Kidney epithelial cell (primary cell): Measurements from ENCODE around the gene ANKH. TPM values are rescaled to one million over a fixed set of nuclear protein-coding genes. Genes with fewer than 3 reads are reported as not detected.

ENCODE experiments used
- DNase-seq: peaks from one replicate; pipeline ENCODE4 v3.0.0-alpha.2; 2010; ENCODE audit warnings: low read depth
- H3K27me3 ChIP-seq: 2 replicates; pipeline ENCODE4 v1.6.0; 2011; ENCODE audit warnings: low read length; ENCODE audit not compliant: control insufficient read depth, insufficient read depth
- H3K36me3 ChIP-seq: 2 replicates; pipeline ENCODE4 v1.5.1; 2011; ENCODE audit warnings: low read length; ENCODE audit not compliant: control insufficient read depth, insufficient read depth
- H3K4me3 ChIP-seq: 2 replicates; pipeline ENCODE4 v1.5.1; 2011; ENCODE audit warnings: low read depth, mild to moderate bottlenecking, control low read depth, low read length
- total RNA-seq: library from RNA; depleted of rRNA; stranded (reverse); fragments of >200 nt; gene quantifications from 2 replicates; pipeline ENCODE4 v1.2.3, GENCODE V29; 2015
- TF ChIP-seq, protein P1 (sequence below): IDR thresholded peaks from 2 replicates; pipeline ENCODE4 v1.5.1; 2011; ENCODE audit warnings: mild to moderate bottlenecking, moderate library complexity, low read length, control low read depth, inconsistent platforms; ENCODE audit not compliant: insufficient read depth, poor library complexity, severe bottlenecking

Gene ANKH
- total RNA-seq, 1 donor from 2014 or later, result 15.8 TPM

DNA sequence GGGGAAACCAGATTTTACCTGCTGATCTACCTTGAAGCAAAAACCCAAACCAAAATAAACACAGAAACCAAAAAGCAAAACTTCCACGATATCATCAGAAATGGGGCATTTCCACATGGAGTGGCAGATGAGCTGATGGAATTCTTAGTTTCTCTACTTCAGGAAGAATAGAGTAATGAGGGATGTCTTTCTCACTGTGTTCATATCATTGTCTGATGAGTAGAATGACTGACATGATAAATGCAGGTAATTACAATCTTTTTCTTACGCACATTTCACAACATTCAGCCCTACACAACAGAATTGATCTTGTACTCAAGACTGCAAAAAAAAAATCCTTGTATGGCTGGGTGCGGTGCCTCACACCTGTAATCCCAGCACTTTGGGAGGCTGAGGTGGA, 23.2 kb upstream of the ANKH start:
- Histone ChIP-seq H3K4me3 (no peak overlapping the region), H3K27me3 (no peaks in the 10 kb centered on the region), H3K36me3 (no peaks in the 10 kb centered on the region)
- DNase-seq, result no peak
- TF ChIP-seq, protein P1, sequence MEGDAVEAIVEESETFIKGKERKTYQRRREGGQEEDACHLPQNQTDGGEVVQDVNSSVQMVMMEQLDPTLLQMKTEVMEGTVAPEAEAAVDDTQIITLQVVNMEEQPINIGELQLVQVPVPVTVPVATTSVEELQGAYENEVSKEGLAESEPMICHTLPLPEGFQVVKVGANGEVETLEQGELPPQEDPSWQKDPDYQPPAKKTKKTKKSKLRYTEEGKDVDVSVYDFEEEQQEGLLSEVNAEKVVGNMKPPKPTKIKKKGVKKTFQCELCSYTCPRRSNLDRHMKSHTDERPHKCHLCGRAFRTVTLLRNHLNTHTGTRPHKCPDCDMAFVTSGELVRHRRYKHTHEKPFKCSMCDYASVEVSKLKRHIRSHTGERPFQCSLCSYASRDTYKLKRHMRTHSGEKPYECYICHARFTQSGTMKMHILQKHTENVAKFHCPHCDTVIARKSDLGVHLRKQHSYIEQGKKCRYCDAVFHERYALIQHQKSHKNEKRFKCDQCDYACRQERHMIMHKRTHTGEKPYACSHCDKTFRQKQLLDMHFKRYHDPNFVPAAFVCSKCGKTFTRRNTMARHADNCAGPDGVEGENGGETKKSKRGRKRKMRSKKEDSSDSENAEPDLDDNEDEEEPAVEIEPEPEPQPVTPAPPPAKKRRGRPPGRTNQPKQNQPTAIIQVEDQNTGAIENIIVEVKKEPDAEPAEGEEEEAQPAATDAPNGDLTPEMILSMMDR, result no peak

DNA sequence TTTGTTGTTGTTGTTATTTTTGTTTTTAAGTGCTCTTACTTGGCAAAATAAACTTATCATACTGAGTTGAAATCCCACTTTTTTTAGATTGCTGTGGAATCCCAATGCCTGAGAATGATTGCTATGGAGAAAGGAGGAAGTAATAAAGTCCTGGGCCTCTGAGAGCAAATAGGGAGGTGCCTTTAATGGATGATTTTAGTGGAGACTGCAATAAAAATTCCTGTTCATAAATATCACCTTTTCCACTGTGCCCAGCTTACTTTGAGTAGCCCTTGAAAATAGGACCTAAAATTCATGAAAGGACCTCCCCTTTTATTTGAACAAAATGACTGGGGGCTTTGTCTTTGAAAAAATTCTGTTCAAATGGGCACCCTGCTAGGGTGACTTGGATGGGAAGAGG, 21.8 kb upstream of the ANKH start:
- Histone ChIP-seq H3K4me3 (no peak overlapping the region), H3K27me3 (no peaks in the 10 kb centered on the region), H3K36me3 (no peaks in the 10 kb centered on the region)
- DNase-seq, result no peak
- TF ChIP-seq, protein P1, result no peak

DNA sequence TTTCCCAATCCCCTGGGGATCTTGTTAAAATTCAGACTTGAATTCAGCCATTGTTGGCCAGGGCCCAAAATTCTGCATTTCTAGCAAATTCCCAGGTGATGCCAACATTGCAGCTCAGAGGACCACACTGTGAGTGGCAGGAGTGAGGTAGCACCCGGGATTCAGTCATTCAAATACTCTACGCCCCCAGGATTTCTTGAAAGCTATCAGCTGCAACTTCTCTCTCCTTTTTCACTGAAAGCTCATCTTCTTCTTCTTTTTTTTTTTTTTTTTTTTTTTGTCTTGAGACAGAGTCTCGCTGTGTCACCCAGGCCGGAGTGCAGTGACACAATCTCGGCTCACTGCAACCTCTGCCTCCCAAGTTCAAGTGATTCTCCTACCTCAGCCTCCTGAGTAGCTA, 19.3 kb upstream of the ANKH start:
- H3K4me3 ChIP-seq, result no peak overlapping the region
- TF ChIP-seq, protein P1, result no peak
- H3K36me3 ChIP-seq, result no peaks in the 10 kb centered on the region
- H3K27me3 ChIP-seq, result no peaks in the 10 kb centered on the region
- no peak for DNase-seq

DNA sequence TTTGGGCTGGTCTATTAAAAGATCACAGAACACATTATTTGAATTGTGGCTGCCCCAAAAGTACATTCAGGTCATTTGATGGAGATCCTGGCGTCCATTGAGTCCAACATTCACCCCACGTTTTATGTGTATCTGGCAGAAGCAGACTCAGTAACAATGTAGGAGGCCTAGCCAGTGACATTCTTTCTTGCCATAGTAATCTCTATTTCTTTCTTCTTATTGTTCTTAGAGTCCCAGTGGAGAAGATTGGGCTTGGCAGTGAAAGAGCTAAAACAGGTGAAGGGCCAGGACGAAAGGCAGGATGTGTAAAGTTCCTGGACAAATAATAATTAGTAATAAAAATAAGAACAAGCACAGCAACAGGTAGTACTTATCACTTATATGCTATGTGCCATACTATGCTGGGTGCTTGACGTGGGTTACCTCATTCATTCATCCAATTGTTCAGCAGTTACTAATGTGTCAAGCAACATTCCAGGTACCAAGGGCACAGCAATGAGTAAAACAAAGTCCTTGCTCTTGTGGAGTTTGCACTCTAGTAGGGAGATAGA, 12.6 kb upstream of the ANKH start:
- no peak overlapping the region for H3K4me3 ChIP-seq
- no peak for DNase-seq
- no peaks in the 10 kb centered on the region for H3K27me3 ChIP-seq
- TF ChIP-seq, protein P1, result no peak
- H3K36me3 ChIP-seq, result no peaks in the 10 kb centered on the region

DNA sequence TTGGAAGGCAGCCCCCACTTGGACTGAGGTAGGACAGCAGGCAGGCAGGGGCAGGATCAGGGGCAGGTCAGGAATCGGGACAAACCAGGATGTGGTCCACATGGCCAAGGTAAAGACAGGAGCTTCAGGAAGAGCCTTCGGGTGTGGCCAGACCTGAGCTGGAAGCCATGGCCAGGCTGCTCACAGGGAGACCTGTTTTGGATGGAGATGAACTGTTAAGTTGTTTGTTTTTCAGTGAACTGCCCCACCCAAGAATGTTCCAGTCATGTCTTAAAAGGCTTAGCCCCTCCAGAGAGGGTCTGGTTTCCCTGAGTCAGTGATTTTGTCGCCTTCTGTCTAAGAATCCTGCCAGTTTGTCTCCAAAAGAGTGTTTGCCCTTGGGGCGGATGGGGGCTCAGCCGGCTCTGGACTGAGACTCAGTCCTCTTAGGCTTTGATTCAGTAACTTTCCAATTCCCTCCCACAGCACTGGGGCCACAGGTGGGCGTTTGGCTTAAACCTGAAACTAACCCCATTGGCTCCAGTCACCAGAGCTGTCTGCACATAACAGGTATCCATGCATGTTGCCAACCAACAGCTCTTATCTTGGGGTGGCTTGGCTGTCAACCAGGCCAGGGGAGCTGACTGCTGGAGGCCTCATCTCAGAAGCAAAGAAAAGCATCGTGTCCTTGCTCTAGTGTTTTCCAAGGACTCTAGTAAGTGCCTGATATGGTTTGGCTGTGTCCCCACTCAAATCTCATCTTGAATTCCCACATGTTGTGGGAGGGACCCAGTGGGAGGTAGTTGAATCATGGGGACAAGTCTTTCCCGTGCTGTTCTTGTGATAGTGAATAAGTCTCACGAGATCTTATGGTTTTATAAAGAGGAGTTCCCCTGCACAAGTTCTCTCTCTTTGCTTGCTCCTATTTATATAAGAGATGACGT, 11.3 kb upstream of the ANKH start:
- TF ChIP-seq, protein P1, result no peak
- Histone ChIP-seq H3K4me3 (no peak overlapping the region), H3K27me3 (no peaks in the 10 kb centered on the region), H3K36me3 (no peaks in the 10 kb centered on the region)
- DNase-seq, result no peak
